Regular cardiac myocyte (primary cell): ENCODE results near the gene TRAF3. TPM values are rescaled to one million over a fixed set of nuclear protein-coding genes. Genes with fewer than 3 reads are reported as not detected.

Source experiments
- total RNA-seq: library from RNA; depleted of rRNA; stranded (reverse); fragments of >200 nt; gene quantifications from 2 replicates; pipeline ENCODE4 v1.2.3, GENCODE V29; 2014

The TRAF3 gene, protein sequence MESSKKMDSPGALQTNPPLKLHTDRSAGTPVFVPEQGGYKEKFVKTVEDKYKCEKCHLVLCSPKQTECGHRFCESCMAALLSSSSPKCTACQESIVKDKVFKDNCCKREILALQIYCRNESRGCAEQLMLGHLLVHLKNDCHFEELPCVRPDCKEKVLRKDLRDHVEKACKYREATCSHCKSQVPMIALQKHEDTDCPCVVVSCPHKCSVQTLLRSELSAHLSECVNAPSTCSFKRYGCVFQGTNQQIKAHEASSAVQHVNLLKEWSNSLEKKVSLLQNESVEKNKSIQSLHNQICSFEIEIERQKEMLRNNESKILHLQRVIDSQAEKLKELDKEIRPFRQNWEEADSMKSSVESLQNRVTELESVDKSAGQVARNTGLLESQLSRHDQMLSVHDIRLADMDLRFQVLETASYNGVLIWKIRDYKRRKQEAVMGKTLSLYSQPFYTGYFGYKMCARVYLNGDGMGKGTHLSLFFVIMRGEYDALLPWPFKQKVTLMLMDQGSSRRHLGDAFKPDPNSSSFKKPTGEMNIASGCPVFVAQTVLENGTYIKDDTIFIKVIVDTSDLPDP
- 29.9 TPM in 2 replicates for total RNA-seq

DNA sequence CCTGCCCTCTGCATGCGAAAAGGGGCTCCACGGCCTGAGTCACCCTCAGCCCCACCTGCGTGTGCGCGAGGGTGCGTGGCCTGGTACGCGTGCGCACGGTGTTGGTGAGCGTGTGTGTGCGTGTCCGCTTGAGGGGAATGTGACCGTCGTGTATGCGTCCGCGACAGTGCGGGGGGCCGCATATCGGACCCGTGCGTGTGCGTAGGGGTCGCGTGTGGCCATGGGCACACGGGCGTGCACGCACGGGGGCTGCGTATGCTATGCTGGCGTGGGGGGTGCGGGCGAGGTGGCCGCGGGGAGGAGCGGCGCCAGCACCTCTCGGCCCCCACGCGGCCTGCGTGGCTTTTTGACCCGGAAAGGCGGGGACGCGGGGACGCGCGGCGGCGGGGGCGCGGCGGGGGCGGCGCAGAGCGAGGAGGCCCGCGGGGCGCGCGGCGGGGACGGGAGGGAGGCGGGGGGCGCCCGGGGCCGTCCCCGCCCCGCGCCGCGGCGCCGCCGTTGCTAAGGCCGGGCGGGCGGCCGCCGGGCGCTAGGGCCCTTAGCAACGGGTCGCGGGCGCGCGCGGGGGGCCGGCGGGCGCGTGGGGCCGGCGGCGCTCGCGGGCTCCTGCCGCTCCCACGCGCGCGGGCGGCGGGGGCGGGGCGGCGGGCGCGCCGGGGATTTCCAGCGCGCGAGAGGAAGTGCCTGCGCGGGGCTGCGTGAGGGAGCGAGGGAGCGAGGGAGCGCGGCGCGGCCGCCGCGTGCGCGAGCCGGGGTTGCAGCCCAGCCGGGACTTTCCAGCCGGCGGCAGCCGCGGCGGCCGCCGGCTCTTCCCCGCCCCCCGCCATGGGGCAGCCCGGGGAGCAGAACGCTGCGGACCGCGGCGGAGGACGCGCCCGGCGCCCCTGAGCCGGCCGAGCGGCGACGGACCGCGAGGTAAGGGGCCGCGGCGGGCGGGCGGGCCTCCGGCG, at the start of gene TRAF3:
Gene TRAF3 (plus strand): TSS at position 689 of the 950 bp plus-strand sequence. CDS start 92,753 bp downstream, outside the sequence.

DNA sequence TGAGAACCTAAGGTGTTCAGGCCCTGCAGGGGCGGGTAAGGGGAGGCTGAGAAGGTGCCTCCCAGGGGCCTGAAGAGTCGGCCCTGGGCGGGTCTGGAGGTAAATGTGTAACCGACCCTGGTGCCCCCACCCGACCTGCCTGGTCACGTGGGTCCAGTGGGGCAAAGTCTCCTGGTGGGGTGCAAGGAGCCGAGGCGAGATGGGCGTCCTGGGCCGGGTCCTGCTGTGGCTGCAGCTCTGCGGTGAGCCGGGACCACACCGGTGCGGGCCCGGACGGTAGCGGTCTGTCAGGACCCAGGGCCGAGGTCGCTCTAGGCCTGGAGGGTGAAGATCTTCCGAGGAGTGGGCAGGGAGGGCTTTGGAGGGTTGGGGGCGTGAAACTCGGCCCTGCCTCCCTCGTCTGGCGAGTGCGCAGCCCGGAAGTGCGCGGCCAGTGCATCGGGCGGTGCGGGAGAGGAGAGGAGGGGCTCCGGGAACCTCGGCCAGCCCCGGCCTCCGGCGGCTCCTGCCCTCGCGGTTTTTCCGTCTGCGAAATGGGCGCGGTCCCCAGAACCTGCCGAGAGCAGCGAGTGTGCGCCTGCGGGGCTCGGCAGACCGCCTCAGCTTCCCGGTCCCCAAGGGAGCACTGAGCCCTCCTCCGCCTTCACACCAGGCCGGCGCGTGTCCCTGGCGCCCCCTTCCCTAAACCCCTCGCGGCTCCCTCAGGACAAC, 145.4 kb downstream of the TRAF3 start, which contains the start of gene AMN:
Gene AMN (plus strand): TSS at position 174 of the 711 bp plus-strand sequence. CDS start 26 bp downstream, at position 200.

Other genes with a start within 250 kb of the TRAF3 start
- gene RCOR1, start 184.8 kb upstream of the TRAF3 start, total RNA-seq: 7.9 and 10.4 TPM in 2 replicates
- gene AMN, start 145.2 kb downstream of the TRAF3 start, total RNA-seq: under 0.01 and 0.56 TPM in 2 replicates